Gastroesophageal sphincter (tissue), 3 donors: Measurements from ENCODE around the gene OLFML3.

Experiments used
- EP300 ChIP-seq: sonication (generic); formaldehyde crosslinking; IDR thresholded peaks from one replicate; pipeline ENCODE4 v1.6.1; 2017; ENCODE audit warnings: antibody characterized with exemption, mild to moderate bottlenecking
- TF ChIP-seq, protein P1 (sequence below), 4 experiments: fragments of 200-600 bp in 2 of 4; fragments of 450-650 bp in 2 of 4; sonication (generic) in 1 of 4; IDR thresholded peaks; one replicate each; pipeline ENCODE4 v1.5.1; 2017 to 2019; ENCODE audit warnings: antibody characterized with exemption in 4 of 4, mild to moderate bottlenecking in 2 of 4, moderate library complexity in 2 of 4

DNA sequence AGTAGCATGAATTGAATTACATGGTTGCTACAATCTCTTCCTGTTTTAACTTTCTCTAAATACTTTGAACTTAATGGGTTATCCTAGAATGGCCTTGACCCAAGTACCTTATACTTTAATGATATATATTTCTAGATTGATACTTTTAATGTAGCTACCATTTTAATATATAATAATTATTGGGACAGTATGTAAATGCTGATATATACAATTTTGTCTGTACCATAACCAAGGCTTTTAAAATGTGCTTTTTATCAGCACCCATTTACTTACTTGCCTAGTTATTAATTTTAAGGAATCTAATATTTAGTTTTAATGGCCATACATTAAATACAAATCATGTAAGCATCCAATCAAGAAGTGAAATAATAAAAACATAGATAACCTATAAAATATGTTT is 36.7 kb upstream of the OLFML3 start:
- TF ChIP-seq EP300, result no peak
- TF ChIP-seq, protein P1, sequence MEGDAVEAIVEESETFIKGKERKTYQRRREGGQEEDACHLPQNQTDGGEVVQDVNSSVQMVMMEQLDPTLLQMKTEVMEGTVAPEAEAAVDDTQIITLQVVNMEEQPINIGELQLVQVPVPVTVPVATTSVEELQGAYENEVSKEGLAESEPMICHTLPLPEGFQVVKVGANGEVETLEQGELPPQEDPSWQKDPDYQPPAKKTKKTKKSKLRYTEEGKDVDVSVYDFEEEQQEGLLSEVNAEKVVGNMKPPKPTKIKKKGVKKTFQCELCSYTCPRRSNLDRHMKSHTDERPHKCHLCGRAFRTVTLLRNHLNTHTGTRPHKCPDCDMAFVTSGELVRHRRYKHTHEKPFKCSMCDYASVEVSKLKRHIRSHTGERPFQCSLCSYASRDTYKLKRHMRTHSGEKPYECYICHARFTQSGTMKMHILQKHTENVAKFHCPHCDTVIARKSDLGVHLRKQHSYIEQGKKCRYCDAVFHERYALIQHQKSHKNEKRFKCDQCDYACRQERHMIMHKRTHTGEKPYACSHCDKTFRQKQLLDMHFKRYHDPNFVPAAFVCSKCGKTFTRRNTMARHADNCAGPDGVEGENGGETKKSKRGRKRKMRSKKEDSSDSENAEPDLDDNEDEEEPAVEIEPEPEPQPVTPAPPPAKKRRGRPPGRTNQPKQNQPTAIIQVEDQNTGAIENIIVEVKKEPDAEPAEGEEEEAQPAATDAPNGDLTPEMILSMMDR (IDR thresholded peaks at IDR 0.05), result no peak
